GM18868 (cell line): ENCODE data around the gene TMIE.

ENCODE experiments used
- ATAC-seq: cut with Tn5 transposase; IDR thresholded peaks from one replicate; pipeline ENCODE4 v1.9.1; 2021; ENCODE audit warnings: mild to moderate bottlenecking, moderate library complexity; ENCODE audit not compliant: unreplicated experiment

The TMIE gene

DNA sequence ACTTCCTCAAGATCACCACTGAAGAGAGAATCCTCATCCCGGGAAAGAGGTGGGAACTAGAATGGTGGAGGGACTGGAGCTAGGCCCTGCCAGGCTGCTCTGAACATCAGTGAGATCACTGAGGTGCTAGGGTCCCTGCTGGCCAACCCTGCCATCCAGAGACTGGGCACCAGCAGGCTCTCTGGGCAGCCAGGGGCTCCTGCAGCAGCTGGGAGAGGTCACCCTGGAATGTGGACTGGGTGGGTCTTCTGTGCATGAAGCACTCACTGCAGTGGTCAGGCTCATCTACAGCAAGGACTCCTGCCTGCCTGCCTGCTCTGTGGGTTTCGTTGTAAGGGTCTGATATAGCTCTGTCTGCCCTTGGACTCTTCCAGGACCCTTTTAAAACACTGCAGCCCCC lies 32.6 kb upstream of the TMIE start:
- ATAC-seq, result no peak

GRCh38 chr3:46669191-46669999 lies 31.8 kb upstream of the TMIE start:
- ATAC-seq, result no peak

DNA sequence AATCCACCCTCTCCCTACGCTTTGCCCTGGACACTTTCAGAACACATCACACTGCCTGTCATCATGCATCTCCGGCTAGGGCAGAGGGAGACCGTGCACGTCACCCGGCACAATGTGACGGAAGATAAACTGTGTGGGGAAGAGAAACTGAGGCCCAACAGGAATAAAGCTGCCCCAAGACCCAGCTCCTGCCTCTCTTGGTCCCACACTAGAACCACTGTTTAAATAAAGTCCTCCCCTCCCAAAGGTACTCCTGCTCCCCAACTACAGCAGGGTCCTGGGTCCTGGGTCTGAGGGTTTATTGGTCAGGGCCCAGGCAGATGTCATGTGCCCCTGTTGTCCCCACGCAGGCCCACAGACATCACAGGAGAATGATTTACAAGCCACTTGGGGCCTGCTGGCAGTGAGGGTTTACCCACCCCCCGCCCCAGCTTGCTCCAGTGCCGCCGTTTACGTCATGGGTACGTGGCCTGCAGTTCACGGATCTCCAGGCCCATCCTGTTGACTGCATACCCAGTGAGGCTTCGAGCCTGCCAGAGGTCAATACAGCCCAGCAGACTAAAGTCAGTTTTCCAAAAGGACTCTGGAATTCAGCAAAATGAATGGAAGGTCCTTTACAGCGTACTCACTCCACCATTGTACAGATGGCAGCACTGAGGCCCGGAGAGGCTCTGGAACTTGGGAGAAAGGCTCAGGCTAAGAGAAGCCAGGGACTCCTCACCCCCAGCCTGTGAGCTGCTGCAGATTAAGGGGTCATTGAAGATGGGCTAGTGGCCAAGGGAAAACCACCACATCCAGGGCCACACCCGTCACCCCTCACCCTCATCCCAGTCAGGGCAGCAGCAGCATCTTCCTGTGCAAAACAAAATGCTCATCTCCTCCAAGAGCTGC lies 30.9 kb upstream of the TMIE start:
- no peak for ATAC-seq

DNA sequence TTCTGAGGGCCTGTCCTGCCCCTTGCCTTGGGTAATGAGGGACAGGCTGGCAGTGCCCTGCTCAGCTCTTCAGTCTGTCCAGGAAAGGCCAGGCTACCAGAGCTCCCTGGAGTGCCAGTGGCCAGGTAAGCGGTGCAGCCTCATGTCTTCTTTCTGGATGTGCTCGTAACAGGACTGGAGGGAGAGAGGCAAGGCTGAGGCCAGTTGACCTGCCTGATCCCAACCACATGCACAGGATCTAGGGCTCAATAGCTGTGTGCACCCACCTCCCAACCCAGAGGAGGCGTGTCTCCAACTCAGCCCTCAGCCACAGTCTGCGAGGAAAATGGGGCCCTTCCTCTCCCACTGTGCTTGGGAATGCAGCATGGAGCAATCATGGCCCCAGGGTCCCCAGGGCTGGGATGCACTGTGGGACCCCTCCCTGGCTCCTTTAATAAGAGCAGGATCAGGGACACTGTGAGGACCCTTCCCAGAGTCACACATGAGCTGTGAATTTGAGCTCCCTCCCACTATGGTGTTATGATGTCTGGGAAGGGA lies 30.2 kb upstream of the TMIE start:
- no peak for ATAC-seq

DNA sequence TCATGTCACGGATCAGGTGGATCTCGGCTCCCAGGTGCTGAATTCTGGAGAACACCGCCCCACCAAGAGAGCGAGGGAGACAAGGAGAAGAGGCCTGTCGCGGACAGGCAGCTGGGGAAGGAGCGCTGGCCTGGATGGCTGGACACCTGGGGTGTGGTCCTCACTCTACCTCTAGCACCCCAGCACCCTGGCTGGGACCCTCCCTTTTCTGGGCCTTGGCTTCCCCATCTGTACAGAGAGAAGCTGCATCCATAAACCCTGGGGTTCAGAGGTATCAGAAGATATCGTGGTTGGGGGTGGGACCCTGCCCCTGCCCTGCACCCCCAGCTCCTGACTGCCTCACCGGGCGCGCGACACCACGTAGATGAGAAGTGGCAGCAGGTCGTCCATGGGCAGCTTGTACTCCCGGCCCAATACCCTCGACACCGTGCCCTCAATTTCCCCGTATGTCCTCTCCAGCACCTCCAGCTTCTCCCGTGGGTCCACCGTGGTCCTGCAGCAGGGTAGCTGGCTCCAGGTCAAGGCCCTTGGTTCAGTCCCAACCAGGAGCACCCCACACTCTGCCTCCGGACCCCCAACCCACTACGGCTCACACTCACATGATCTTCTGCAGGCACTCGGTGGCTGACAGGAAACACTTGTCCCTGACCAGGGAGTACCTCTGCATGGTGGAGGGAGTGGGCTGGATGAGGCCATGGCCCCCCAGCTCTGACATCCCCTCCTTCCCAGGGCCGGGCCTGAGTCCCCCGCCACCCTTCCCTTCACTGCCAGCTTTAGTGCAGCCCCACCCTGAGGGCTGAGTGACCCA lies 29.4 kb upstream of the TMIE start:
- ATAC-seq, result no peak

DNA sequence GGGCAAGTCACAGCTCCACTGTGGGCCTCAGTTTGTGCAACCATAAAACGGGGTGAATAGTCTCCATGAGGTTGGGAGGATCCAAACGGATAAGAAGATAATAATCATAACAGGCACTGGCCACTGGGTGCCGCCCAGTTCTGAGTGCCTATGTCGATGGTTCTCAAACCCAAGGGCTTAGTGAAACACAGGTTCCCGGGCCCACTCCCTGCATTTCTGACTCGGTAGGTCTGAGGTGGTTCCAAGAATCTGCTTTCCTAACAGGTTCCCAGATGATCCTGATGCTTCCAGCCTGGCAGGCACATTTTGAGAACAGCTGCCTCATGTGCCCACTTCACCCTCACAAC lies 28.9 kb upstream of the TMIE start:
- no peak for ATAC-seq

DNA sequence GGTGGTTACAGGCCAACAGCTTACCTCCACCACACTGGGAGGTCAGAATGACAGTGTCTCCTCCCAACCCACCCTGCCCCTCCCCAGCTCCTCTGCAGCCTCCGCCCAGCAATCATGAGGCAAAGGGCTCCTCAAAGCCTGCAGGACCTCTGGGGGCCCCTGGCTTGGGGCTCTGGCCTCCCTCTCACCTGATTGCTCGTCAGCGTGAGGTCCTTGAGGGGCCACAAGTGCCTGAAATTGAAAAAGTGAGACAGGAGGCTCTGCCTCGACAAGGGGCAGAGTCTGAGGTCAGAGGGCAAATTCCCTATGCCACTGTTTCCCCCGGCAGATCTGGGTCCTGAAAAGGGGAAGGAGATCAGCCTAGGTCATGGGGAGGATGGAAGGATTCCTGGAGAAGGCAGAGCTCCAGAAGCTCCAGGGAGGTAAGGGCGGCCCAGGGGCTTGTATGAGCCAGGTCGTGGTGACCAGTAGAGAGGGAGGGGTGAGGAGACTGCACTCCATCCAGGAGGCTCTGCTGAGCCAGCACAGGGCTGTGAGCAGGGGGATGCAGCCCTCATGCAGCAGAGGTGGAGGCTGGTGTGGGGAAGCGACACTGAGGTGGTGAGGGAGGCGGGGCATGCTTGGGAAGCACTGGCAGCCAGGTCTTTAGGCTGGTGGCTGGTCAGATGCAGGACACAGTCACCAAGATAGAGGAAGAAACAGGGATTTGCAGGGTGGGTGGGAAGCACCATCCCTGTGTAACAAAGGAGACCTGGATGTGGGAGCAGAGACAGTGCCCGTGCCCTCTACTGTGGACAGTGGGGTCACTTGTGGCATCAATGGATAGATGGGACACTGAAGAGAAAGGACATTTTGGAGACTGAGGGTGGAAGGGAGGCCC lies 27.8 kb upstream of the TMIE start:
- ATAC-seq, result no peak

DNA sequence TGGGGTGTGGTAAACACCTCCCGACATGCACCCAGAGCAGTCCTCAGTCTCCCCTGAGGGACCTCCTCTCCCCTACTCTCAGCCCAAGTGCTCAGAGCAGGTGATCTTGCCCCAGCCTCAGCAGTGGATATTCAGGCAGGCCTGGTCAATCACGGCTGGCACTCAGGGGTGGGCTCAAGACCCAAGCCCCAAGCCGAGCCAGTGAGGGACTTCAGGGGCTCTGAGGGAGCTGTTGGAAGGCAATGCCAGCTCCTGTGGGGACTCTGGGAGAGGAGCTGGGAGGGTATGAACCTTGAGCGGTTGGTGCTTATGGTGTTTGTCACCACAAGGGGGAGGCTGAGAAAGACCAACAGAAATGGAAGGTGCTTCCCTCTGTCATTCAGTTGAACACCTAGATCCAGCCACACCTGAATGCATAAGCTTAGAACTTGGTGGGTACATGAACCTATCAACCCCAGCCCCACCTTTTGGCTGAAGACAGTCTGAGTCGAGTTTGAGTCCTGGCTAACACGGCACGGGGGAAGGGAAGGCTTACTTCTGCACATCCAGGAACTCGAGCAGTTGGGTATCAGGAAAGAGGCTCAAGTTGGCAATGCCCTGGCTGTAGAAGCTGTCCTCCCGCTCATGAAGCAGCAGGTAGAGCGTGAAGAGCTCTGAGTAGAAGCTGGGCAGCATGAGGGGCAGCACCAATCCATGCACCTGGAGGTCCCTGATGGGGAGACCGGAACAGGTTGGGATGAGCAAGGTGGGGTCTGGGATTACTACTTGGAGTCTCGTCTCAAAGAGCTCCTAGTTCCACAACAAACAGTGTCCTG lies 27.0 kb upstream of the TMIE start:
- ATAC-seq, result no peak

- ATAC-seq, result no peak
These were observed 25.8 kb upstream of the TMIE start for GRCh38 chr3:46675426-46675825.

GRCh38 chr3:46675843-46676567 lies 25.2 kb upstream of the TMIE start:
- no peak for ATAC-seq

- ATAC-seq, result no peak
These were observed 24.4 kb upstream of the TMIE start for GRCh38 chr3:46676601-46677410.

DNA sequence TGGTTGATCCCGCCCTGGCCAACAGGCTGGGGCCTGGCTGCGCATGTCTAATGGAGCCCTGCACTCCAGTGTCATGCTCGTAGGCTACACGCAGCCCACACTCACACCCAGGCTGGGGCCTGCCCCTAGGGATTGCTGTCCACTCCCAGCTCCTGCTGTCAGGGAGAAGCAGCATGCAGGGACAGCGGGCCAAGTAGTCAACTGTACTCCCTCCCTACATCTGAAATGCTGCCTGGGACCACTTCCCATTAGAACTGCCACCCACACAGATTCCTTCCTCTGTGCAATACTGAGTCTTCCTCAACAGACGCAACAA lies 23.8 kb upstream of the TMIE start:
- no peak for ATAC-seq

- ATAC-seq, result no peak
These were observed 22.9 kb upstream of the TMIE start for GRCh38 chr3:46678280-46678679.

- ATAC-seq, result no peak
These were observed 21.5 kb upstream of the TMIE start for GRCh38 chr3:46679681-46680080.

GRCh38 chr3:46680298-46680826 lies 20.8 kb upstream of the TMIE start:
- ATAC-seq, result no peak

DNA sequence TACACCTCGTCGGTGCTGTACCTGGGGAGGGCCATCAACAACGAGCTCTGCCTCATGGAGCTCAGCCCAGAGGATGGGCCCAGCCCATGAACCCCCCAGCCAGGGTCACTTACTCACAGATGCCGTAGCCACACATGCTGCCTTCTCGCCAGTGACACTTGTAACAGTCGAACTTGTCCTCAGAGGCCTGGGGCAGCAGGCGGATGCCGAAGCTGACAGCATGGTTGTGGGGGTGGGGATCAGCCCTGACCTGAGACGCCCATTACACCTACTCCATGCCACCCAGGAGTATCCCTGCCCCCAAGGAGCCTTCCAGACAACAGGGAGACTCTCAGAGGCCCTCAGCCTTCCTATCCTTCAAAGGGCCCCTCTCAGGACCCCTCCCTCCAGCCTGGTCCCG lies 19.8 kb upstream of the TMIE start:
- no peak for ATAC-seq

DNA sequence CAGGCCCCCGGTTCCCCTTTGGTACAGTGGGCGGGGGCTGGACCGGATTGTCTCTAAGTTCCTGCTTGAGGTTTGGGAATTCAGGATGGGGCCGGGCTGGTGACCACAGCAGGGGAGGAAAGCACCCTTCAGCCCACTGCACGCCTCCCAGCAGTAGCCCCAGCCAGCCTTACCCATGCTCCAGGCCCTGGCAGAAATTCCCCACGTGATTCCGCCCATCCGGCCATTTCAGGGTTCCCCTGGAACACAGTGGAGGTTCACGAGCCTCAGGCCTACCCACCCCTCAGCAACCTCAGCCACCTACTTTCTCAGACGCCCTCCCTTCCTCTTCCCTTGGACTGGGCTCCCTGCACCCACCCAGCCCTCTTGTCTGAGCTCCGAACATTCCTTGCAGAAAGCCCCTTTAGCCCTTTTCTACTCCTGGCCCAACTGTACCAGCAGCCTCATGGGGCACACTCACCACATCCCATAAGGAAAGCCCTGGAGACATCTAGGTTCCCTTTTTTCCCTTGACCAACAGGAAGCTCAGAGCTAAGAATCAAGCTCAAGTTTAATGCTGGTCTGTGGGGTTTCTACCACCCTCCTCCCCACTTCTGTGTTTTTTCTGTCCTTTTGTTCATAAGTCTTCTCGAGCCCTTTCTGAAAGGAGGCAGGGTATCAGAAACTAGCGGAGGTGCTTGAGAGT lies 19.2 kb upstream of the TMIE start:
- no peak for ATAC-seq
